GM12872 (cell line): ENCODE measurements around the gene OSBPL10.

Experiments
- TF ChIP-seq, protein P1 (sequence below): IDR thresholded peaks from 3 replicates; pipeline ENCODE4 v1.5.1; 2011; ENCODE audit warnings: low read depth, mild to moderate bottlenecking, low read length, moderate library complexity; ENCODE audit not compliant: insufficient read depth

OSBPL10 gene

DNA sequence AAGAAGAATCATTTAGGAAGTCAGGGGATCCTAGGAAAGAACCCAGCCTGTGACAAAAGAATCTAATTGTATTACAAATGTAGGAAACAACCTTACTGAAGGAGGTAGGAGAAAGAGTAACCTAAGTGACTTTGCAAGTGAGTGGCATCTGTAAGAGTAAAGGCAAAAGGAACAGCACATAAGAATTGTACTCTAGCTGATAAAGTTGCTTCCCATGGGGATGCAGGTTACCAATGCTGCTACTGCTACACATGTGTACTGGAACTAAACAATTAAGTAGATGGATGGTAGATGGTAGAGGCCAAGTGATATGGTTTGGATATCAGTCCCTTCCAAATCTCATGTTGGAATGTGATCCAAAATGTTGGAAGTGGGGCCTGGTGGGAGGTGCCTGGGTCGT, 60.8 kb downstream of the OSBPL10 start:
- TF ChIP-seq, protein P1, sequence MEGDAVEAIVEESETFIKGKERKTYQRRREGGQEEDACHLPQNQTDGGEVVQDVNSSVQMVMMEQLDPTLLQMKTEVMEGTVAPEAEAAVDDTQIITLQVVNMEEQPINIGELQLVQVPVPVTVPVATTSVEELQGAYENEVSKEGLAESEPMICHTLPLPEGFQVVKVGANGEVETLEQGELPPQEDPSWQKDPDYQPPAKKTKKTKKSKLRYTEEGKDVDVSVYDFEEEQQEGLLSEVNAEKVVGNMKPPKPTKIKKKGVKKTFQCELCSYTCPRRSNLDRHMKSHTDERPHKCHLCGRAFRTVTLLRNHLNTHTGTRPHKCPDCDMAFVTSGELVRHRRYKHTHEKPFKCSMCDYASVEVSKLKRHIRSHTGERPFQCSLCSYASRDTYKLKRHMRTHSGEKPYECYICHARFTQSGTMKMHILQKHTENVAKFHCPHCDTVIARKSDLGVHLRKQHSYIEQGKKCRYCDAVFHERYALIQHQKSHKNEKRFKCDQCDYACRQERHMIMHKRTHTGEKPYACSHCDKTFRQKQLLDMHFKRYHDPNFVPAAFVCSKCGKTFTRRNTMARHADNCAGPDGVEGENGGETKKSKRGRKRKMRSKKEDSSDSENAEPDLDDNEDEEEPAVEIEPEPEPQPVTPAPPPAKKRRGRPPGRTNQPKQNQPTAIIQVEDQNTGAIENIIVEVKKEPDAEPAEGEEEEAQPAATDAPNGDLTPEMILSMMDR = no peak

DNA sequence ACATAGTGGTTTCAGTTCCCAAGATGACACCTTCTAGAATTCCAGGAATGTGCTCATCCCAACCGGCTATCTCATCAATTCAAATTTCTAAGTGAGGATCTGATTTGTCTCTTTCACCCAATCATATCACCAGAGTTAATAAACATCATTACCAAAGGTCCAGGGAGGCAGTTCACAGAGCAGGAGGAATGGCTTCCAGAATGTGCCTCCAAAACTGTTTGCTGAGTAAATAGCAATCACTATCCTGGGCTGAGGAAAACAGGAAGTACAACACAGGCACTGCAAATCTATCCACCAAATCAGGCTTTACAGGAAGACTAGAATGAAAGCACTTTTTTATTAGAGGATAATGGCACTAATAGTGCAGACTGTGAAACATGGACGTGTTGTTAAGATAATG, 61.5 kb downstream of the OSBPL10 start:
- TF ChIP-seq, protein P1 = no peak

DNA sequence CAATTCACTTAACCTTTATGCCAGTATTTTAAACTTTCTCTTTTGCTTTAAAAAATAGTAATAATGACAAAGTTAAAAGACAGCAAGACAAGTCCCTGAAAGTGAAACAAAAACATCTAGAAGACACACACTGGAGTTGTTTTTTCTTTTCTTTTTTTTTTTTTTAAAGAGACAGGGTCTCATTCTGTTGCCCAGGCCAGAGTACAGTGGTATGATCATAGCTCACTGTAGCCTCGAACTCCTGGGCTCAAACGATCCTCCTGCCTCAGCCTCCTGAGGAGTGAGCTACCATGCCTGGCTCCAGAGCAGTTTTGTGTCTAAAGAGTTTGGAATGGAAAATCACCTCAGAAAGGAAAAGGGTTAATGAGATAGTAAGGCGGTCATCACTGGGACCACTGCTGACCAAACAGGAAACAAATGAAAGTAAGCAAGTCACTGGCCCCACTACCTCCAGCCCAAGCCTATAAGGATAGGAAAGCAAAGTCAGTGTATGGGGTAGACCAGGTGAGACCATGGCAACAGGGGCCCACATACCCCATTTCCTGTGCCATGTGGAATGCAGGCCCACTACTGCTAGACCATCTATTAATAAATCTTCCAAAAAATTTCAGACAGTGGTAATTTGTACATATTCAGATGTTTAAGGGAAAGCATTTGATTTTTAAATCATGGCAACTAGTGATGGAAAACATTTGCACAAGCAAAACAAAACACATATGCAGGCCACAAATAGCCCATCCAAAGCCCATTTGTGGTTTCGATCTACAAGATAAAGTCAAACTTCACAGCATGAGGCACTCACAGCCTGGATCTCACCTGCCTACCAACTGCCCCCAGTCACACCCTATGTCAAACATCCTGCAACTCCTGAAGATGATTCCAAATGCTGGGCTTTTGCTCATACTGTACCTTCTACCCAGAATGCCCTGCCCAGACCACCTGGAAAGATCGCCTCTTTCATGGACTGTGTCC, 62.6 kb downstream of the OSBPL10 start:
- TF ChIP-seq, protein P1 = no peak

DNA sequence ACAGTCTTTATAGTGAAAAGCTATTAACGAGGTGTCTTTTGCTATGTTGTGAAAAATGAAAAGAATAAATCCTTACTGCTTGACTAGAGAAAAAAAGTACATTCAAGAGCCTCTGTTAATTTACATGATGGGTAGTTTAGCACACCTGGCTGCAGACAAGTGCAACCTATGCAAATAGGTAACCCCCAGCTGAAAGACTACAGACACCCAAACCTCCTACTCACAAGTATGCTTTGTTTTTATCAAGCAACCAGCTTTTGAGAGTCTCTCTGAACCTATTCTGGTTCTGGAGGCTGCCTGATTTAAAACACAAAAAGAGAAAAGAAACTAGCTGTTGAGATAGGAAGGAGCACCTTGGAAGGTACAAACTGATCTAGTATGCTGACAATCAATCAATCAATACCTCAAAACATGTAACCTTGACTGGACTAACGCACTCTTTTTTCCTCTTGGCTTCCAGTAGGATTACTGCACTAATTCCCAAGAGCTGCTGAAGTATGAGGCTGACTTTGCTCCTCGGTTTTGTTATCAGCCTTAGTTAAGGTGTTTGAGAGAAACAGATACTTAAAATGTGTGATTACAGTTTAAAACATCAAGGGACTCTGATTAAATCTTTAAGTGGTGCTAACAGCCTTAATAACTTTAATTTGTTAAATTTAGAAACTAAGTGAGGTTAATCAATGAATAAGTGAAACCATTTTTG, 63.6 kb downstream of the OSBPL10 start:
- TF ChIP-seq, protein P1 = no peak

DNA sequence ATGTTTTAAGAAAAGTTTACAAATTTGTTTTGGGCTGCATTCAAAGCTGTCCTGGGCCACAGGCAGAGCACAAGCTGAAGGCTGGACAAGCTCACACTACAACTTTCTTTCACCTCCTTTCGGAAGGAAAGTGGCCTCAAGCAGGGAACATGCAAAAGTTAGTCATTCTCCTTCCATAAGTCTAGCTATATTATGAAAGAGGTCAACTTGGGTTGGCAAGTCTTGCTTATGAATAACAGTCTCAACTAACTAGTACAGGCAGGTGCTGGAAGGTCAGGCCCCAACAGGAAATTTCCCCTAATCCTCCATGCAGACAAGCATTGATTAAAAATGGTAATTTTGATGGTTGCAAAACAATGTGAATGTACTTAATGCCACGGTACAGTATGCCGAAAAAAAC, 69.4 kb downstream of the OSBPL10 start:
- TF ChIP-seq, protein P1 = no peak

DNA sequence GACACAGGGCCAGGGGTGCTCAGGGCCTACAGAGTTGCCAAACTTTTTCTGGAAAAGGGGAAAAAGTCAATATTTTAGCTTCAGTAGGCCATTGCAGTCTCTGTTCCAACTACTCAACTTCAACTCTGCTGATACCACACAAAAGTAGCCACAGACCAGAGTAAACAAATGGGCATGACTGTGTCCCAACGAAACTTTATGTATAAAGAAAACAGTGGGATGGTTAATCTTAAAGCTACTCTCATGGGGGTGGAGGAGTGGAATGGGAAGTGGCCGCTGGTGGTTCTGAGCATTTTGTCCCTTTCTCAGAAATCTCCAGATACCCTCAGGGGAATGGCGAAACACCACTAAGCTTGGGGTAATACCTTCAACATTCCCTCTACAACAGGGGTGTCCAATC, 69.9 kb downstream of the OSBPL10 start:
- TF ChIP-seq, protein P1 = no peak

DNA sequence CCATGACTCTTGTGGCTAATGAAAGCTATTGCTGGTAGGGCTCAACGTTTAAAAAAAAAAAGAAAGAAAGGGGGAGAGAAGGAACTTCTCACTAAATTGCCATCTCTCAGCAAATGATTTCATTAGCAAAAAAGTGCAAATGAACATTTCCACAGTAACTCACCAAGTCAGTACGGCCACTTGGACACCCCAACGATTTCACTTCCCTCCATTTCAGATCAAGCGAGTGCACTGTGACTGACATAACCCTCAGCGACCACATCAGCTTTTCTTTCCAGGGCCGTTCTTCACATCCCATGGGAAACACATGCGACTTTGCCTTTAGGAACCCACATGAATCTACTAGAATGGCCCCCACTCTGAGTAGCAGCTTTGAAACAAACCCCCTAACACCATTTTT, 71.6 kb downstream of the OSBPL10 start:
- TF ChIP-seq, protein P1 = no peak
